Measurements from ENCODE around the gene KRT6A. TPM values are rescaled to one million over a fixed set of nuclear protein-coding genes. Genes with fewer than 3 reads are reported as not detected.

Gene KRT6A
- polyA plus RNA-seq, 3 donors: not detected

DNA sequence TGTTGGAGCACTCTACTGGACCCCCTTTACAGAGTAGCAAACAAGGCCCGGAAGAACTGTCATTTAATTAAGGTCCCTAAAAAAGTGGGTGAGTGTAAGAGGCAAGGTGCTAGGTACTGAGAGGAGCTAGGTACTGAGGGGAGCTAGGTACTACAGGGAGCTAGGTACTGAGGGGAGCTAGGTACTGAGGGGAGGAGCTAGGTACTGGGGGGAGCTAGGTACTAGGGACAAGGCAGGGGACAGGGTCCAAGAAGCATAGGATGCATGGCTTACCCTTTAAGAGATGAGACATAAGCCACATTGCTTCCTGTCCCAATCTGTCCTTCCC lies 22.2 kb upstream of the KRT6A start:
- Histone ChIP-seq H3K4me3 (replicated peaks in 1 of 3; ENCODE audit: low read depth in 2 of 3, low read length in 3 of 3) (no peak overlapping the region), H3K4me2 (replicated peaks; ENCODE audit: extremely low read depth, low read length, poor library complexity, severe bottlenecking) (no peak overlapping the region), H3K79me2 (ENCODE audit: insufficient read depth, low read length) (no peaks in the 10 kb centered on the region), H3K27ac (ENCODE audit: low read depth in 1 of 2, low read length in 2 of 2) (no peak overlapping the region), H3K27me3 (ENCODE audit: control insufficient read depth in 2 of 2, insufficient read depth in 2 of 2, low read length in 2 of 2) (no peaks in the 10 kb centered on the region), H3K9me3 (replicated peaks in 1 of 2; ENCODE audit: control insufficient read depth in 1 of 2, insufficient read depth in 1 of 2, low read length in 2 of 2) (peaks cover 0 to 8% of the 10 kb centered on the region in 2 donors), H3K9ac (ENCODE audit: insufficient read depth, low read length, poor library complexity, severe bottlenecking) (no peak overlapping the region), H3K4me1 (ENCODE audit: control insufficient read depth in 1 of 2, insufficient read depth in 2 of 2, low read length in 2 of 2) (no peaks in the 10 kb centered on the region), H2AFZ (ENCODE audit: insufficient read depth, low read depth, low read length, poor library complexity, severe bottlenecking) (no peak overlapping the region), H4K20me1 (ENCODE audit: insufficient read depth, low read length) (no peaks in the 10 kb centered on the region), H3K36me3 (replicated peaks in 1 of 2; ENCODE audit: control insufficient read depth in 1 of 2, insufficient read depth in 2 of 2, low read length in 2 of 2) (no peaks in the 10 kb centered on the region)
- no peaks in the 10 kb centered on the region for H3K4me1 Mint-ChIP-seq
- H3K36me3 Mint-ChIP-seq: no peaks in the 10 kb centered on the region
- no peak overlapping the region for H3K4me3 Mint-ChIP-seq
- no CpG with 5 or more reads among the region's 1 CpG for WGBS (ENCODE audit: insufficient coverage)
- no peak for DNase-seq
- H3K27ac Mint-ChIP-seq: no peak overlapping the region
- peaks cover 10 to 11% (median 10%) of the 10 kb centered on the region in 3 donors for H3K27me3 Mint-ChIP-seq (ENCODE audit: low read depth in 3 of 3)
- intact Hi-C loops (cut with micrococcal nuclease): no loop called here
- H3K9me3 Mint-ChIP-seq: peaks cover 5 to 13% (median 7%) of the 10 kb centered on the region in 7 donors
- TF ChIP-seq, protein P1, sequence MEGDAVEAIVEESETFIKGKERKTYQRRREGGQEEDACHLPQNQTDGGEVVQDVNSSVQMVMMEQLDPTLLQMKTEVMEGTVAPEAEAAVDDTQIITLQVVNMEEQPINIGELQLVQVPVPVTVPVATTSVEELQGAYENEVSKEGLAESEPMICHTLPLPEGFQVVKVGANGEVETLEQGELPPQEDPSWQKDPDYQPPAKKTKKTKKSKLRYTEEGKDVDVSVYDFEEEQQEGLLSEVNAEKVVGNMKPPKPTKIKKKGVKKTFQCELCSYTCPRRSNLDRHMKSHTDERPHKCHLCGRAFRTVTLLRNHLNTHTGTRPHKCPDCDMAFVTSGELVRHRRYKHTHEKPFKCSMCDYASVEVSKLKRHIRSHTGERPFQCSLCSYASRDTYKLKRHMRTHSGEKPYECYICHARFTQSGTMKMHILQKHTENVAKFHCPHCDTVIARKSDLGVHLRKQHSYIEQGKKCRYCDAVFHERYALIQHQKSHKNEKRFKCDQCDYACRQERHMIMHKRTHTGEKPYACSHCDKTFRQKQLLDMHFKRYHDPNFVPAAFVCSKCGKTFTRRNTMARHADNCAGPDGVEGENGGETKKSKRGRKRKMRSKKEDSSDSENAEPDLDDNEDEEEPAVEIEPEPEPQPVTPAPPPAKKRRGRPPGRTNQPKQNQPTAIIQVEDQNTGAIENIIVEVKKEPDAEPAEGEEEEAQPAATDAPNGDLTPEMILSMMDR (IDR thresholded peaks at IDR 0.05): no peak

DNA sequence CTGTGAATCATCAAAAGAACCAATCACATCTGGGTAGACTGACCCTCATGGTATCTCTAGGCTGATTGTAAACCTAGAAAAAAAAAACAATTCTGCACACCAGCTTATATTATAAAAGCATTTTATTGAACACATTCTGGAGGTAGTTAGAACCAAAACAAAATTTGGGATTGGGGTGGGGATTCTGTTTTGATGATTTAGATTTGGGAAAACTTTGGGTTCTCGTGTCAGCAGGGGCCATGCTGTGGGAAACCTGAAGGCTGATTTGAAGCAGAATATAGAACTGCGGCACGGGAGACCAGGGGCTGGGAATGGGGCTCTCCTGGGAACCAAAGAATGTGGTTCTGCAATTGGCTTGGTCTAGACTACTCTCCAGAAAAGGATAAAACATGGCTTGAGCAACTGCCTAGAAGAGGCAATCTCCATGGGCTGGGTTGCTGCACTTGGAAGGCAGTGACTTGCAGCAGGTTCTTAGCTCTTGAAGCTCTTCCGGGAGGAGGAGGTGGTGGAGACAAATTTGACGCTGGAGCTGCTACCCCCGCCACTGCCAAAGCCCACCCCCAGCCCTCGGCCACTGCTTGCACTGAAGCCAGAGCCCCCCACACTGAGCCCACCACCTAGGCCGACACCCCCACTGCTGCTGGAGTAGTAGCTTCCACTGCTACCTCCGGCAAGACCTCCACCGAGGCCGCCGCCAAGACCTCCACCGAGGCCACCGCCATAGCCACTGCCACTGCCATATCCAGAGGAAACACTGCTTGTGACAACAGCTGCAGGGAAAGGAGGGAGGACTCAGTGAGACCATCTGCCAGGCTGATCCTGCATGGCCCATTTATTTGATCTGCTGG lies 21.6 kb upstream of the KRT6A start:
- H3K36me3 Mint-ChIP-seq: no peaks in the 10 kb centered on the region
- H3K4me1 Mint-ChIP-seq: no peaks in the 10 kb centered on the region

More for the DNA sequence above, 21.6 kb upstream of the KRT6A start:
- no peak overlapping the region for H3K4me2 ChIP-seq (replicated peaks; ENCODE audit: extremely low read depth, low read length, poor library complexity, severe bottlenecking)
- no peak overlapping the region for H3K9ac ChIP-seq (ENCODE audit: insufficient read depth, low read length, poor library complexity, severe bottlenecking)
- peaks cover 8 to 11% (median 10%) of the 10 kb centered on the region in 3 donors for H3K27me3 Mint-ChIP-seq (ENCODE audit: low read depth in 3 of 3)
- DNase-seq: no peak
- no peak overlapping the region for H3K4me3 ChIP-seq (replicated peaks in 1 of 3; ENCODE audit: low read depth in 2 of 3, low read length in 3 of 3)
- TF ChIP-seq, protein P1 (IDR thresholded peaks at IDR 0.05): no peak
- 95% methylated on average over 10 of the region's 14 CpGs for WGBS (ENCODE audit: insufficient coverage)
- no peaks in the 10 kb centered on the region for H3K79me2 ChIP-seq (ENCODE audit: insufficient read depth, low read length)
- intact Hi-C loops (cut with micrococcal nuclease): no loop called here
- H3K27ac Mint-ChIP-seq: no peak overlapping the region
- H4K20me1 ChIP-seq (ENCODE audit: insufficient read depth, low read length): no peaks in the 10 kb centered on the region
- no peak overlapping the region for H2AFZ ChIP-seq (ENCODE audit: insufficient read depth, low read depth, low read length, poor library complexity, severe bottlenecking)
- H3K4me1 ChIP-seq (ENCODE audit: control insufficient read depth in 1 of 2, insufficient read depth in 2 of 2, low read length in 2 of 2): no peaks in the 10 kb centered on the region
- no peaks in the 10 kb centered on the region for H3K27me3 ChIP-seq (ENCODE audit: control insufficient read depth in 2 of 2, insufficient read depth in 2 of 2, low read length in 2 of 2)
- H3K9me3 Mint-ChIP-seq: peaks cover 5 to 14% (median 9%) of the 10 kb centered on the region in 7 donors
- H3K36me3 ChIP-seq (replicated peaks in 1 of 2; ENCODE audit: control insufficient read depth in 1 of 2, insufficient read depth in 2 of 2, low read length in 2 of 2): no peaks in the 10 kb centered on the region
- H3K9me3 ChIP-seq (replicated peaks in 1 of 2; ENCODE audit: control insufficient read depth in 1 of 2, insufficient read depth in 1 of 2, low read length in 2 of 2): peaks cover 0 to 8% of the 10 kb centered on the region in 2 donors
- no peak overlapping the region for H3K27ac ChIP-seq (ENCODE audit: low read depth in 1 of 2, low read length in 2 of 2)
- no peak overlapping the region for H3K4me3 Mint-ChIP-seq
